OCI-LY7 (cell line): ENCODE measurements around the gene HOTAIR. TPM values are rescaled to one million over a fixed set of nuclear protein-coding genes. Genes with fewer than 3 reads are reported as not detected.

Experiments
- BruUV-seq: library from RNA; stranded (reverse); fragments of 400-500 nt; replicated peaks from 2 replicates; lab custom pipeline; 2021; lab: Mats Ljungman, UMichigan
- CTCF ChIA-PET: fragments of 300-600 bp; sonication (Branson Sonifier 250); formaldehyde crosslinking; loops from one replicate; lab custom pipeline; 2022; ENCODE audit warnings: antibody characterized with exemption; ENCODE audit not compliant: unreplicated experiment; lab: Charles Lee
- POLR2A ChIA-PET: fragments of 300-600 bp; sonication (Branson Sonifier 250); formaldehyde crosslinking; loops from one replicate; lab custom pipeline; 2022; ENCODE audit warnings: antibody characterized with exemption; lab: Charles Lee
- DNase-seq: peaks from one replicate; pipeline ENCODE4 v3.0.0-alpha.2; 2015; ENCODE audit warnings: low spot score
- H2AFZ ChIP-seq: fragments of 200-600 bp; sonication (generic), shearing (Covaris generic); 2 replicates; pipeline ENCODE4 v1.6.1; 2014; ENCODE audit warnings: mild to moderate bottlenecking, antibody characterized with exemption, low read length, moderate library complexity
- H3K27ac ChIP-seq: fragments of 200-600 bp; sonication (generic); 2 replicates; pipeline ENCODE4 v1.5.1; 2014; ENCODE audit warnings: mixed run types, low read depth, mild to moderate bottlenecking, moderate library complexity, low read length, inconsistent platforms; ENCODE audit not compliant: poor library complexity, severe bottlenecking
- H3K36me3 ChIP-seq: fragments of 200-600 bp; sonication (generic); 2 replicates; pipeline ENCODE4 v1.6.1; 2014; ENCODE audit warnings: mild to moderate bottlenecking, antibody characterized with exemption, low read length, moderate library complexity, mixed read lengths; ENCODE audit not compliant: insufficient read depth
- H3K4me1 ChIP-seq: fragments of 200-600 bp; sonication (generic); 2 replicates; pipeline ENCODE4 v1.5.1; 2014; ENCODE audit warnings: mild to moderate bottlenecking, low read length; ENCODE audit not compliant: insufficient read depth, poor library complexity, severe bottlenecking
- H3K4me2 ChIP-seq: fragments of 200-600 bp; sonication (generic); 2 replicates; pipeline ENCODE4 v1.6.1; 2014; ENCODE audit warnings: mild to moderate bottlenecking, low read length
- H3K4me3 ChIP-seq: fragments of 200-600 bp; sonication (generic); 2 replicates; pipeline ENCODE4 v1.5.1; 2014; ENCODE audit warnings: mild to moderate bottlenecking, low read depth, low read length; ENCODE audit not compliant: poor library complexity, severe bottlenecking
- H3K79me2 ChIP-seq: fragments of 200-600 bp; sonication (generic); 2 replicates; pipeline ENCODE4 v1.6.1; 2016; ENCODE audit warnings: low read depth, mild to moderate bottlenecking, low read length, moderate library complexity, mixed read lengths; ENCODE audit not compliant: insufficient read depth
- H3K9me2 ChIP-seq: fragments of 200-600 bp; sonication (generic); 2 replicates; pipeline ENCODE4 v1.6.1; 2016; ENCODE audit warnings: mild to moderate bottlenecking, low read length, mixed read lengths; ENCODE audit not compliant: insufficient read depth
- H3K9me3 ChIP-seq: fragments of 200-600 bp; sonication (generic); 2 replicates; pipeline ENCODE4 v1.6.1; 2014; ENCODE audit warnings: mild to moderate bottlenecking, mixed run types, low read length, mixed read lengths
- H4K20me1 ChIP-seq: fragments of 200-600 bp; sonication (generic); 2 replicates; pipeline ENCODE4 v1.6.1; 2014; ENCODE audit warnings: mild to moderate bottlenecking, antibody characterized with exemption, low read length, moderate library complexity, mixed read lengths; ENCODE audit not compliant: insufficient read depth
- CTCF ChIP-seq: fragments of 200-600 bp; sonication (generic); conservative IDR thresholded peaks from 2 replicates; pipeline ENCODE4 v1.5.1; 2014; ENCODE audit warnings: mild to moderate bottlenecking, antibody characterized with exemption, low read length, moderate library complexity, mixed read lengths
- EZH2phosphoT487 ChIP-seq: fragments of 200-600 bp; sonication (generic); IDR thresholded peaks from 2 replicates; pipeline ENCODE4 v1.6.1; 2018; ENCODE audit warnings: low read depth, borderline replicate concordance, mild to moderate bottlenecking, mixed run types, antibody characterized with exemption, low read length, moderate library complexity, mixed read lengths
- intact Hi-C: fragments of 100-400 bp; cut with micrococcal nuclease; formaldehyde crosslinking; loops from one replicate; pipeline ENCODE4 v1.10.0; 2022; ENCODE audit not compliant: unreplicated experiment
- total RNA-seq, 2 experiments: library from RNA; depleted of rRNA in 1 of 2; stranded (reverse); fragments of >200 nt in 1 of 2; shearing (Covaris generic) in 1 of 2; gene quantifications; 2 replicates each; pipeline ENCODE4 v1.2.3, GENCODE V29; 2014 to 2022

HOTAIR gene
- total RNA-seq, 2 experiments from 2014 or later, result 0.88 to 5.3 TPM

- Histone ChIP-seq H2AFZ (no peak overlapping the region), H3K4me3 (no peak overlapping the region), H3K9me3 (no peaks in the 10 kb centered on the region), H3K27ac (no peak overlapping the region), H3K79me2 (no peaks in the 10 kb centered on the region), H4K20me1 (no peaks in the 10 kb centered on the region), H3K9me2 (no peaks in the 10 kb centered on the region), H3K4me2 (no peak overlapping the region), H3K36me3 (no peaks in the 10 kb centered on the region), H3K4me1 (no peaks in the 10 kb centered on the region)
- ChIA-PET CTCF (no interaction called here), POLR2A (interaction anchor here (0.6 kb wide), 1 partner anchor 966 kb away, joined by 9 read pairs; no protein-coding TSS in a partner anchor)
- DNase-seq, result no peak
- intact Hi-C loops, result no loop called here
- no TSS peak for BruUV-seq
- TF ChIP-seq EZH2phosphoT487, result no peak
- no peak for TF ChIP-seq CTCF
These were observed 47.3 kb downstream of the HOTAIR start for GRCh38 chr12:53927220-53928029.

- Histone ChIP-seq H3K9me2 (no peaks in the 10 kb centered on the region), H3K36me3 (no peaks in the 10 kb centered on the region), H3K79me2 (no peaks in the 10 kb centered on the region), H4K20me1 (no peaks in the 10 kb centered on the region), H3K4me3 (no peak overlapping the region), H3K27ac (no peak overlapping the region), H3K9me3 (no peaks in the 10 kb centered on the region), H2AFZ (no peak overlapping the region), H3K4me1 (no peaks in the 10 kb centered on the region), H3K4me2 (no peak overlapping the region)
- CTCF ChIA-PET, result no interaction called here
- POLR2A ChIA-PET, result no interaction called here
- TF ChIP-seq EZH2phosphoT487, result no peak
- no peak for TF ChIP-seq CTCF
- DNase-seq, result no peak
- BruUV-seq, result no TSS peak
- intact Hi-C loops, result no loop called here
These were observed 50.0 kb downstream of the HOTAIR start for GRCh38 chr12:53924521-53925405.
